ENCODE results near the gene CDH10.

The CDH10 gene

DNA sequence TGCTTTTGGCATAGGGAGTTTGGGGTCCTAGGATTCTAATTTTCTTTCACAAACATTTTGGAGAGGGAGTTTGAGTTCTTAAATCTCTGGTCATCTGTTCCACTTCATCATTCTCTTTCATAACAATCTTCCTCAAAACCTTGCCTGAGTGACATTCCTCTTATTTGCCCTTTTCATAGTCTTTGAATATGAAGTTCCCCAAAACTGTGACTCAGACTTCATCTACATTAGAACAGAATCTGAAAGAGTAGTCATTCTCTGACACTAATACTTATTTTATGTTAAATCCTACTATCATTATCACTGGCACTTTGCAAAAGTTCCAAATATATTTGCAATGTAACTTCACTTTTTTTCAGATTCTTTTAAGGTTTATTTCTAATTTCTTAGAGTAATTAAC, 163.8 kb downstream of the CDH10 start:
- DNase-seq (ENCODE audit: low read depth) = no peak

GRCh38 chr5:24477958-24478357, 166.8 kb downstream of the CDH10 start:
- no peak for DNase-seq (ENCODE audit: low read depth)

GRCh38 chr5:24475101-24475500, 169.7 kb downstream of the CDH10 start:
- DNase-seq (ENCODE audit: low read depth) = no peak

- no peak for DNase-seq (ENCODE audit: low read depth)
Observed at GRCh38 chr5:24474685-24475084, 170.1 kb downstream of the CDH10 start.

DNA sequence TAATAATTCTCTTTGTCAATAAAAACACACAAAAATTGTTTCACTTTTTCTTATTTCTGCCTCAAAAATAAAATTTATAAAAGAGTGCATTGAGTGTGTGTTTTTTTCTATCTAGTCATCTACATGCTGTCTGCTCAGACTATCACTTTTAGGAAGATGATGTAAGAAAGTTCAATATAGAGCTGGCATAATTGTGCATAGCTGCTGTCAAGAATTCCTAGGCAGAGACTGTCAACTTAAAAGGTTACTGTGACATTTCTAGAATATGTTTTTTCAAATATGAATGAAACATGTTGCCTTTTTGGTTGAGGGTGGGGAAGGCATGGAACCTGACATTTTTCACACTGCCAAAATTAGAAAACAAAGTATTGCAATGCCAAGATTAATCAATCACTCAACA, 172.3 kb downstream of the CDH10 start:
- DNase-seq (ENCODE audit: low read depth) = no peak

DNA sequence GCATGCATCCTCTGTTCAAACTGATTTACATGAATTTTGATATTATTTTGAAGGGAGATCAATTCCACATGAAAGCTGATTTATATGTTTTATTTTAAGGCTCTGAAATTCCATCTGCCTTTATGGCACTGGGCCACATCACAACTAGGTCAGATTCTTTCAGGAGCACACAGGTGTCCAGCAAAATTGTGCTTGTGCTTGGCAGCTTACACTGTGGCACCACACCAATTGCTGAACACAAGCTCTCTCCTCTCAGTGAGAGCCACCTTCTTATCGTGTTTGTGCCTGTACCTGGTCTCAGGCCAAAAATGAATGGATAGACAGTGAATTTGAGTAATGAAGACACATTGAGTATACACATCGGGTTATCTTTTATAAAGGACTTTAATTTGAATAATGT, 200.4 kb downstream of the CDH10 start:
- DNase-seq (ENCODE audit: low read depth) = no peak

DNA sequence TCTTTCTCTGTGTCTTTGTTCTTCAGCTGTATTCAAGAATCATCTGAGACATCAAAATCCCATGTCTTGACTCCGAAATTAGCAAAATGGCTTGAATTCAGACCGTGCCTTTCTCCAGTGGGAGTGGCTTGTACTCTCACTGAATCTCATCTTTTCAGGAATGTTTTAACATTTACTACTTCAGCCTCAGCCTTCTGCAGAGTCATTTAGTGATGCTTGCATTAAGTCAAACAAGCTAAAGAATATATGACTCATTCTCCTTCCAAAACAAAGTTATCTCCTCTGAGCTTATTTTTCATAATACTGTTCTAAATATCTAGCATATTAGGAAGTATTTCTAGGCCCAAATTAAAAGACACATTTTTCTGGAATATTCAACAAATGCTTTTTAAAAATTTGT, 205.3 kb downstream of the CDH10 start:
- DNase-seq (ENCODE audit: low read depth) = no peak
